ENCODE results near the gene FIG4.
"Not testable (repeated sequence)": the region's sequence is repeated elsewhere in the genome, so short reads cannot be mapped to it uniquely, and the experiment has no call there.

The FIG4 gene

DNA sequence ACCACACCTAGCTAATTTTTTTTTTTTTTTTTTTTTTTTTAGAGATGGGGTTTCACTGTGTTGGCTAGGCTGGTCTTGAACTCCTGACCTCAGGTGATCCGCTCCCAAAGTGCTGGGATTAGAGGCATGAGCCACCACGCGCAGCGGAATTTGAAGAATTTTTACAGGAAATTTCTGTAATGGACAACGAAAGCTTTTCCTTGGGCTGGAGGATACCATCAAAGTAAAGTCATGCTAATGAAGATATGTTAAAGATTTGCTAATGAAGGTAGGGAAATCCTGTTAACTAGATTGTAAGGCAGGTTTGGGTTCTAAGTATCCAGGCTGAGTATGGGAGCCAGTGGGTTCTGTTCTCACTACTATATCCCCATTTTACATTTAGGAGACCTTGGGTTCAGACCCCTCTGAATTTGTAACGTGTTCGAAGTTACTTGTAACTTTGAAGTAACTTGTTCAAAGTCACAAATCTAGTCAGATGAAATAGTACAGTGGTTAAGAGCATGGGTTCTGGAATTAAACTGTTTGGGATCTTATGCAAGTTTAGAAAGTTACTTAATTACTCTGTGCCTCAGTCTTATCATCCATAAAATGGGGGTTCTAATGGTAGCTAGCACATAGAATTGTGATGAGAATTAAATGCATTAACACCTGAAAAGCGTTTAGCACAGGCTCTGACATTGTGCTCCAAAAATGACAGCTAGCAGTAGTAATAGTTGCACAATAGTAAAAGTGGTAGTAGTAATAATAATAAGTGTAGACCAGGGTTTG, 163.6 kb downstream of the FIG4 start:
- DNase-seq (ENCODE audit: low spot score), result no peak

DNA sequence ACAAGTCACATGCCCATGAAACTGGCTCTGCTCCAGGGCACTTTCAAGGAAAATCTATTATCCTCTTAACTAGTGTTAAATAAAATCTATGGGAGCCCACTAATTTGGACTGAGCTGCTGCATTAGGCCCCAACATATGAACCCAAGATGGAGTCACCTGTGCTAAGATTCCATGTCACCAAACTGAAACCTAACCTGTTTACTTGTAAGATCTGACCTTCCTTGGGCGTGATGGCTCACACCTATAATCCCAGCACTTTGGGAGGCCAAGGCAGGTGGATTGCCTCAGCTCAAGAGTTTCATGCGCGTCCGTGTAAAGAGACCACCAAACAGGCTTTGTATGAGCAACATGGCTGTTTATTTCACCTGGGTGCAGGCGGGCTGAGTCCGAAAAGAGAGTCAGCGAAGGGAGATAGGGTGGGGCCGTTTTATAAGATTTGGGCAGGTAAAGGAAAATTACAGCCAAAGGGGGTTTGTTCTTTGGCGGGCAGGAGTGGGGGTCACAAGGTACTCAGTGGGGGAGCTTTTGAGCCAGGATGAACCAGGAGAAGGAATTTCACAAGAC, 164.5 kb downstream of the FIG4 start:
- not testable (repeated sequence) for DNase-seq (ENCODE audit: low spot score)

DNA sequence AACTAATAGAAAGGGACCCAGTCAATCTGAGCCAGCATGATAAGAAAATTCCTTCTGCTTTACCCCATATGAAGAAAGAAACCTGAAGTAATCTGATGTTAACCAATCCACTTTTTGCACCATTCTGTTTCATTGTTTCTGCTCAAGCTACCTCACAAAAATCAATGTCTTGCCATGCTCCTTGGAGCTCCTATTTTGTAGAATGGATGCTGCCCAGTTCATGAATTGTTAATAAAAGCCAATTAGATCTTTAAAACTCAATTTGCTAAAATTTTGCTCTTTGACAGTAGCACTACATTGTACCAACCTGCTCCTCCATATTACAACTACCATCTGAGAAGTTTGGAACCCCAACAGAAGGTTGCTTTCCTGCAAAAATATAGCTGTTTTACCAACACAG, 170.8 kb downstream of the FIG4 start:
- DNase-seq (ENCODE audit: low spot score), result no peak

DNA sequence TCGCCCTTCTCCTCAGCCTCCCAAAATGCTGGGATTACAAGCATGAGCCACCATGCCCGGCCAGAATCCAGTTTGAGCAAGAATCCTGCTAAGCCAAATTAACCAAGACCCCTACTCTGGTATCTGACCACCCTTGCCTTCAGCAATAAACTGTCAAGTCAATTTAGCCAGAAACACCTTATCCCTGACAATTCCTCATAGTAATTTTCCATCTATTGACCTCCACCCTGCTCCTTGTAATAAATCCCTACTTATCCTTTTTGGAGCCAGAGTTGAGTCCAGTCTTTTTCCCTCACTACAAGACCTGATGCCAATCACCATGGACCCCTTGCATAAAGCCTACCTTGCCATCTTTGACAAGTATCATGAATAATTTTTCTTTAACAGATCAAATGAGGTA, 173.0 kb downstream of the FIG4 start:
- no peak for DNase-seq (ENCODE audit: low spot score)

DNA sequence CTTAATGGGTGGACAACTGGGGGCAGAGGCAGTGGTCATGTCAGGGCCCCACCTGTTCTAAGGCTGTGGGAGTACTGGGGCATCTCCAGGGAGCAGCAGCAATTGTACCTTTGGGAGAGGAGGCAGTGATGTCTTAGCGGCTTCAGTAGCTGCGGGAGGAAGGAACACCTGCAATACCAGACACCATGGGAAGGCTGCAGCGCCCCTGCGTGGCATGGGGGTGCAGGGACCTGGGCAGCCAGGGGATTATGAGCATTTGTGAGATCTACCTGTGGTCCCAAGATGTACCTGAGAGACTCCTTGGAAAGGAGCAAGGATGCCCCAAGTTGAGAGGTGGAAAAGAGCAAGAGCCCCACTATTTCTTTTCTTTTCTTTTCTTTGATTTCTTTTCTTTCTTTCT, 174.9 kb downstream of the FIG4 start:
- DNase-seq (ENCODE audit: low spot score), result no peak

DNA sequence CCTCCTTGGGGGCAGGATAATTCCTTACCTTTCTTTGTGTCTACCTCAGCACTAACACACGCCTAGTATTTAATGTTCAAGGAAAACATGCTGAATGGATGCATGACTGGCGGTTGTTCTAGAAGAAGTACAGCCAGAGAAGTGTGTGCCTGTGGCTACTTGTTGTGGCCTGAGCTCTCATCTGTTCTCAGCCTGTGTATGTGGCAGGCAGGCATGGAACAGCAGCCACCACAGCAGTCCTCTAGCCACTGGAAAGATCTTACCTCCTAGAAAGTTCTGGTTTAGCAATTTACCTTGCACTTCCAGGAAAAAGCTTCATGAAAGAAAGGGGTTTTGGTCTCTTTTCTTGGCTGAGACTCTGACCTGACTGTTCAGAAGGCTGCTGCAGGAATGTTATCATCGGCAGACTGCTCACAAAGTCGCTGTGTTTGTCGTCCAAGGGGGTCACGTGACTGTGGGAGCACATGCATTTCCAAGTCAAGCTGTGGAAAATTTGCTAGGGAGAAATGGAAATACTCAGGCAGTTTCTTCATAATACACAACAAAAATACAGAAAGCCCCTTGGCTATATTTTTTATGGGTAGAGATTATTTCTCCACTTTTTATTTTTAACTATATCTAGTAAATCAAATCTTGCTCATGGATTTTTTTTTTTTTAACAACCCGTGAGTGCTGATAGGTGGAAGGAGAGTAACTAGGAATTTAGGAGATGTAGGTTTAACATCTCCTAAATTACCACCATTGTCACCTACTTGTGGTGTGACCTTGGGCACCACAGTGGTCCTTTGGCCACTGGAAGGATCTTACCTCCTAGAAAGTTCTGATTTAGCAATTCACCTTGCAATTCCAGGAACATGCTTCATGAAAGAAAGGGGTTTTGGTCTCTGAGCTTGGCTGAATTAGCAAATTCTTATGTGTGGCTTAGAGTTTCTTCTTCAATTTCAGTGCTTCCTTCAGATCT, 176.2 kb downstream of the FIG4 start:
- DNase-seq (ENCODE audit: low spot score), result no peak

DNA sequence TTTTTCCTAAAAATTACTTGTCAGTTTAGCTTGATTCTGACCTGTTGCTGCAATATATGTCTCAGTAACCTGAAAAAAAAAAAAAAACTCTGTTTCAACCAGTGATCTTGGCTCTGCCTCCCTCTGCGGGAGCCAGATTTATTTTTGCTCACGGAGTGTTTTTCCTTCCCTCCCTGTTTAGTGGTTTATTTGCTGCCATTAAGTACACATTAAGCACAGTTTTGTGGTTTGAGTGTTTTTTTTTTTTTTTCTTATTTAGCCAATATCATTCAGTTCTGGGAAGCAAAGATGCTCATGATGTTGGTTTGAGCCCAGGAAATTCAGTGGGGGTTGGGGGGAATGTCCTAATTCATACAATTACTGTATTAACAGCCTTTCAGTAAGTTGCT, 176.9 kb downstream of the FIG4 start:
- no peak for DNase-seq (ENCODE audit: low spot score)

DNA sequence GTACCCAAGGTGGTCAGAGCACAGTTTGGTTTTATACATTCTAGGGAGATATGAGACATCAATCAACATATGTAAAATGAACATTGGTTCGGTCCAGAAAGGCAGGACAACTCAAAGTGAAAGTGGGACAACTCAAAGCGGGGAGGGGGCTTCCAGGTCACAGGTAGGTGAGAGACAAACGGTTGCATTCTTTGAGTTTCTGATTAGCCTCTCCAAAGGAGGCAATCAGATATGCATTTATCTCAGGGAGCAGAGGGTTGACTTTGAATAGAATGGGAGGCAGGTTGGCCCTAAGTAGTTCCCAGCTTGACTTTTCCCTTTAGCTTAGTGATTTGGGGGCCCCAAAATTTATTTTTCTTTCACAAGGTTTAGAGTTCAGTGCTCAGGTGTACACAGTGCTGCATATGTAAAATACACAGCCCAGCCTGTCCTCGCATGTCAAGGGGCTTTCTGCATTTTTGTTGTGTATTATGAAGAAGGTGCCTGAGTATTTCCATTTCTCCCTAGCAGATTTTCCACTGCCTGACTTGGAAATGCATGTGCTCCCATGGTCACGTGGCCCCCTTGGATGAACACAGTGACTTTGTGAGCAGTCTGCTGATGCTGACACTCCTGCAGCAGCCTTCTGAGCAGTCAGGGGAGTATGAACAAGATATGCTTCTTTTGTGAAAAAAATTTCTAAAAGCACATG, 178.4 kb downstream of the FIG4 start:
- DNase-seq (ENCODE audit: low spot score), result not testable (repeated sequence)

DNA sequence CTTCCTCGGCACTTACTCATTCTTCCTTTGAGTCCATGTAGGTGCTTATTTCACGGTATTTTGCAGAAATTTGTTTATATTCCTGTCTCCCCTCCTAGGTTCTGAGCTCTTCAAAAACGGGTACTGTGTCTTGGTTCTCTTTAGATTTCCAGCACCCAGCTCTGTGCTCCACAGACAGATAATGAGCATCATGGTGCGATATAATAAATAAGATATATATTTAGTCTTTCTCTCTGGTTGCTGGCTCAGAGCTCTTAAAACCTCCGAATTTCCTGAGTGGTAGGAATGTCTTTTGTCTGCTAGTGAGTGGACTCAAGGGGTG, 179.0 kb downstream of the FIG4 start:
- no peak for DNase-seq (ENCODE audit: low spot score)

DNA sequence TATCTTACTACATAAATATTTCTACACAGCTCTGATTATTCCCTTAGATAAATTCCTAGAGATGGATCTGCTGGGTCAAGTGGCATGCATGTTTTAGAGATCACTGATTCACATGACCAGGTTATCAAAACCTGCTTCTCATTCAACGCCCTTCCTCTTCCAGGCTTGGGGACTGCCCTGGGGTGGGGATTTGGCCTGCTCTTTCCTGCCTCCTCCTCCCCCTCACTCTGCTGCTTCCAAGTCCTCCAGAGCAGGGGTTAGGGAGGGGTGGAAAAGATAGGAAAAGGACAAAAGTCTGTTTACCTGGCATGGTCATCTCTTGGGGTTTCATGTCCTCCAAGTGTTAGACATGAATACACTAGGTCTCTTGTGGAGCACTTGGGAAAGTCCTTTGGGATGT, 181.5 kb downstream of the FIG4 start:
- no peak for DNase-seq (ENCODE audit: low spot score)

DNA sequence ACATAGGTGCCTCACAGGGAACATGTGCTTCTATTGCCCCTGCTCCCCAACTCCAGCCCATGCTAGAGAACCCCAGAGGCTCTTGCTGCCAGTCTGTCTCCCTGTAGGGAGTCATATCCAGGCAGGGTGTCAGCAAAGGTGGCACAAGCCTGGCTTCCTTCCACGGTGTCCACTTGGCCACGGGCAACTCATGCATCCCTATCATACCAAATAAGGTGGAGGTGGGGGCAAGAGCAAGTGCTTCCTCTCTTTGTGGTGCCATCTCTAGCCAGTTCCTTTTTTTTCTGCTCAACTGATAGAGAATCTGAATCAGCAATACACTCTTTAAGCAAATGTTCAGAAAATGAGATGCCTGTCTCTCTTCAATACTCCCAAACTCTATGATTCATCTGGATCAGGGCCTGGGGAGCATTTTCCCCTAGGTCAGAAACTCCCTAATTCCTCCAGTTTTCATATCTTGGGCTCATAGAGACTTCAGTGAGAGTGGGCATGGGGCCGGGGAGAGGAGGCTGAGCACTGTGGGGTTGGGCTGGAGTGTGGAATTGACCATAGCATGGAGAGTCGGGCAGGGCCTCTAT, 182.0 kb downstream of the FIG4 start:
- DNase-seq (ENCODE audit: low spot score), result no peak

DNA sequence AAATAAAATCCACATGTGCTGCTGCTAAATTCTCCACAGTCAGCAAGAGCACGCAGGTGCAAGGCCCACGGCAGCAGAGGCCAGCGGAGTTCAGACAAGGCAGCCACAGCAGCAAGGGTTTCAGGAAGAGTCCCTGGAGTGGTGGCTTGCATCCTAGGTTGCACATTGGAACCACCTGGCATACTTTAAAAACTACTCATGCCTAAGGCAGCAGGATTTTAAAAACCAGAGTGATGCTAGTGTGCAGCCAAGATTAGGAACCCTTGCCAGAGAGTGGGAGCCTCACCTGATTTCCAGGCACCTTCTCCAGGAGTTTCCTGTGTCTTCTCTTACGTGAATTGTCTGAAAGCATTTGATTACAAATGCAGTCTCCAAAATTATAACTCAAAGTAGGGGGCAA, 183.0 kb downstream of the FIG4 start:
- peak; percentile 13 for DNase-seq (ENCODE audit: low spot score)

DNA sequence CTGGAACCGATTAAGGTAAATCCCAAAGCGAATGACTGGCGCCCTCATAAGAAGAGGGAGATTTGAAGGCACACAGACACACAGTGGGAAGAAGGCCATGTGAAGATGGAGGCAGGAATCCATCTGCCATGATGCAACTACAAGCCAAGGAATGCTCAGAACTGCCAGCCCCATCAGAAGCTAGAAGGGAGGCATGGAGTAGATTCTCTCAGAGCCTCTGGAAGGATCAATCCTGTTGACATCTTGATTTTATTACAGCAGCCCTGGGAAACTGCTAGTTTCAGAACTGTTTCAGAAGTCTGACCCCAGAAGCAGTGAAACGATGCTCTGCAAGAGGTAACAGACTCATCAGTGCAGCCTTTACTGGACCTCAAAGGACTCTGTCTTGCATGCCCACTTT, 183.5 kb downstream of the FIG4 start:
- DNase-seq (ENCODE audit: low spot score), result no peak

Data from ecto neural progenitor cell (in vitro differentiated cells).